GM18951 (cell line): ENCODE measurements around the gene HNRNPA1.
"Not testable (repeated sequence)": the region's sequence is repeated elsewhere in the genome, so short reads cannot be mapped to it uniquely, and the experiment has no call there.

Experiments used
- POLR2A ChIP-seq: IDR thresholded peaks from 4 replicates; pipeline ENCODE4 v1.6.1; 2011; ENCODE audit warnings: mild to moderate bottlenecking; ENCODE audit not compliant: insufficient read length, insufficient read depth; ENCODE audit errors: extremely low read depth
- in situ Hi-C: fragments of 300-500 bp; cut with MboI; formaldehyde crosslinking; loops from one replicate; pipeline ENCODE4 v1.12.0; 2022; ENCODE audit warnings: low sequenced_read_pairs, mixed read lengths, inconsistent platforms; ENCODE audit not compliant: unreplicated experiment

Gene HNRNPA1

GRCh38 chr12:54282949-54283593 lies 2.5 kb downstream of the HNRNPA1 start:
- TF ChIP-seq POLR2A: peak; percentile 20
- in situ Hi-C loops: no loop called here

- in situ Hi-C loops: not testable (repeated sequence)
Observed at GRCh38 chr12:54284070-54284780, 3.7 kb downstream of the HNRNPA1 start.

- no peak for TF ChIP-seq POLR2A
- in situ Hi-C loops: no loop called here
Observed at GRCh38 chr12:54285150-54286041, 4.9 kb downstream of the HNRNPA1 start.

- in situ Hi-C loops: no loop called here
Observed at GRCh38 chr12:54286042-54287030, 5.8 kb downstream of the HNRNPA1 start.

GRCh38 chr12:54287261-54288157 lies 7.0 kb downstream of the HNRNPA1 start:
- in situ Hi-C loops: no loop called here
- peak; percentile 45 for TF ChIP-seq POLR2A

More at GRCh38 chr12:54286042-54287030, 5.8 kb downstream of the HNRNPA1 start:
- peak; percentile 36 for TF ChIP-seq POLR2A

- TF ChIP-seq POLR2A: no peak
- in situ Hi-C loops: no loop called here
Observed at GRCh38 chr12:54292083-54292930, 11.8 kb downstream of the HNRNPA1 start.

GRCh38 chr12:54292931-54293241 lies 12.4 kb downstream of the HNRNPA1 start:
- in situ Hi-C loops: no loop called here
- TF ChIP-seq POLR2A: no peak

GRCh38 chr12:54294152-54294952 lies 13.8 kb downstream of the HNRNPA1 start:
- TF ChIP-seq POLR2A: no peak
- in situ Hi-C loops: no loop called here

- TF ChIP-seq POLR2A: no peak
- in situ Hi-C loops: no loop called here
Observed at GRCh38 chr12:54294953-54295566, 14.5 kb downstream of the HNRNPA1 start.
